Measurements from ENCODE around the gene COMMD3.

GRCh38 chr10:22367471-22367870 lies 51.3 kb downstream of the COMMD3 start:
- no peak for TF ChIP-seq CTCF (conservative IDR thresholded peaks at IDR 0.05; ENCODE audit: low read length)
- TF ChIP-seq EZH2phosphoT487 (IDR thresholded peaks at IDR 0.05; ENCODE audit: borderline replicate concordance) = no peak

Data from Loucy (cell line).